Islet precursor cell (in vitro differentiated cells): ENCODE data around the gene RAB22A.
"Not testable (repeated sequence)": the region's sequence is repeated elsewhere in the genome, so short reads cannot be mapped to it uniquely, and the experiment has no call there.

ENCODE experiments used
- DNase-seq: peaks from one replicate; pipeline ENCODE4 v3.0.0-alpha.2; 2018

RAB22A gene

DNA sequence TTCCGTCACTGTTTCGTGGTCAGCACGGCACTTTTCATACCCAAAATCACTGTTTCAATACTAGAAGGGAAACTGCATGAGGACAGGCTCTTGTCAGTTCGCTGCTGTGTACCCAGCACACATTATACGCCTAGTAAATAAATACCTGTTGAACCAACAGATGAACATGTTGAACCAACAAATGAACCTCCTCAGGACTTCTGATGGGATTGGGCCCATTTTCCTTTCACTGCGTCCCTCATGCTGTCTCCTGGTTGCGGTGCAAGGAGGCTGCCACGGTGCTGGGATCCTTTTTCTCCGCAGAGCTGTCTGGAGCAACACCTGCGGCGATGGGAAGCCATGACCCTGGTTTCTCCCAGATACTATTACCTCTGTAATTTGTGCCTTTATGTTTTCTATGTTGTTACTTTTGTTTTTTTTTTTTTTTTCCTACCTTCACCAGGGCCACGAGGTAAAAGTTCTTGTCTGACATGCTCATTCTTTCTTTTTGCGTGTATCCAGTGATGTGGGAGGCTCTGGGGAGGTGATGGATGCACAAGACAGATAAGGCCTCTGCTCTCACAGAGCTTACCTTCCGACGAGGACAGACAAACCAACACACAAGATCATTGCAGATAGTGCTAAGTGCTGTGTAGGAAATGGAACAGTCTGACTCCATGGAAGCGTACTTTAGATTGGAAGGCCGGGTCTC lies 80.6 kb downstream of the RAB22A start:
- no peak for DNase-seq

DNA sequence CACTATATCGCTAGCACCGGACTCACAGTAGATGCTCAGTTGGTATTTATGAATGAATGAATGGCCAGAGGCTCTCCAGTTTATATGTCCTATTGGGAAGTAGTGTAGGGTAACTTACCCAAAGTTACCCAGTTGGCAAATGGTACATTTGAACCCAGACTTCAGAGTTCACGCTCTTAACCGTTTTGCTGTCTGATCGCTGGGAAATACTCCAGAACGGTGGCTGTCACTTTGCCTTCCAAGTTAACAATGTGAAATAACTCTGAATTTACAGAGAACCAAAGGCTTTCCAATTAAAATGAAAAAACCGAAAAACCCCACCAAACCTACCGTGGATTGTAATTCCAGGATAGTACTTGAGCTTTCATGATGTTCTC lies 81.1 kb downstream of the RAB22A start:
- DNase-seq: no peak

GRCh38 chr20:58392286-58392685 lies 82.8 kb downstream of the RAB22A start:
- DNase-seq: no peak

DNA sequence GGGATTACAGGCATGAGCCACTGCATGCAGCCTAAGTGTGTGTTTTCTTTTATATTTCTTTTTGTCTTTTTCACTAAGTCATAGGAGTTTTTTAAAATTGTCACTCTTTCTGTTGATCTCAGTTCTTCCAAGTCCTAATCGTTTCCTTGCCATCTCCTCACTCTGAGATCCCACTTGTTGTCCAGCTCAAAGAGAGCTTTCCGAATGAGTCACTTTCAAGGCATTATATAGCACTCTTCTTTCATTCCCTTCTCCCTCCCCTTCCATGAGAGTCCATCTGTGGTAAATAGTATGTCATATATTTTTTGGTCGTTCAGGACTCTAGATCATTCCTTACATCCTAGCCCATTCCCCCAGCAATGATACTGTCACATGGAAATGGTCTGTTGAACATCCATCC lies 83.8 kb downstream of the RAB22A start:
- no peak for DNase-seq

DNA sequence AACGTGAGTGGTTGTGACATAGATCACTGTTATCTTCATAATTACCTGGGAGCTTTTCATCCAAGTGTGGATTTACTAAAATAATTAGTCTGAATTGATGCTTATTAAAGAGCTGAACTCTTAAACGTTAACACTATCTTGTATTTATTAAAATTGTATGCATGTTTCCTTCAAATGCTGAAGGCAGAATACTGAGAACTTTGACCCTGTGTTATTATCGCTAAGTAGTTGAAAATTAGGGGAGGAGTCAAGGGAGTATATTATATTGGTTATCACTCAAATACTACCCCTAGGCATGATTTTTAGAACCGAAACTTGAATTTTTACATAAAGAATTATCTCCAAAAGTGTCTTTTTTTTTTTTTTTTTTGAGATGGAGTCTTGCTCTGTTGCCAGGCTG lies 85.3 kb downstream of the RAB22A start:
- no peak for DNase-seq

- DNase-seq: no peak
Observed at GRCh38 chr20:58395604-58396003, 86.1 kb downstream of the RAB22A start.

GRCh38 chr20:58397429-58397828 lies 87.9 kb downstream of the RAB22A start:
- DNase-seq: no peak

- DNase-seq: no peak
Observed at GRCh38 chr20:58398254-58398653, 88.7 kb downstream of the RAB22A start.

DNA sequence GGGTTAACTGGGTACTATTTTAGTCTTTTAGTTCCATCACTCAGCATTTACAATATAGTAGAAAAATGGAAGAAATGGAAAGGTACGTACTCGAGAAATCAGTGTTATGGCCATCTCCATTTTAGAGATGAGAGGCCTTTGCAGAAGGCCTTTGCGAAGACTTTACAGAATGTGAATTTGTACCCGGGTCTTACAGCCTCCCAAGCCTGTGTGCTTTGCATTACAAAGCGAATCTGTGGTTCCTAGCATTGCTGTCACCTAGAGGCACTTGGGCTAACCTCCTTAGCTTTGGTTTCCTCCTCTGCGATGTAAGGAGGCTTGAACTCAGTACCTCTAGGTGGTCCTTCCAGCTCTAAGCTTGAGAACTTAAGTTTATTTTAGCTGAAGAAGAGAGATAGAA lies 90.4 kb downstream of the RAB22A start:
- no peak for DNase-seq

GRCh38 chr20:58401162-58401561 lies 91.6 kb downstream of the RAB22A start:
- DNase-seq: no peak

GRCh38 chr20:58402305-58402704 lies 92.8 kb downstream of the RAB22A start:
- DNase-seq: no peak

GRCh38 chr20:58402827-58403226 lies 93.3 kb downstream of the RAB22A start:
- DNase-seq: no peak

DNA sequence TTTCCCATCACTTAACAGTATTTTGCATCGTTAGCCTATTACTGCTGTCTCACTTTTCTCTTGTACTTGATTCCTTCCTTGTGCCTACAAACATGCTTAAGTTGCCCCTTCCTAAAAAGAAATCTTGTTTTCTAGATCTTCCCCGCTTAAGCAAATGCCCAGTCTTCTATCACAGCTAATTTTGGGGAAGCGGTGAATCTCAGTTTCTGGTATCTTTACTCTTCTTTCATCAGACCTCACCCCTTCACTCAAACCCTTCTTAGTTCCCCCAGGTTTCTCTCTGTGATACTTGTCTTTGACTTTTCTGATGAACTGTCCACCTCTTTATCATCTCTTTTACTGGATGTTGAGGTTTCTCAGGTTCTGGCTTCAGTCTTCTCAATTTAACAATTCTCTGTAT lies 93.8 kb downstream of the RAB22A start:
- no peak for DNase-seq

DNA sequence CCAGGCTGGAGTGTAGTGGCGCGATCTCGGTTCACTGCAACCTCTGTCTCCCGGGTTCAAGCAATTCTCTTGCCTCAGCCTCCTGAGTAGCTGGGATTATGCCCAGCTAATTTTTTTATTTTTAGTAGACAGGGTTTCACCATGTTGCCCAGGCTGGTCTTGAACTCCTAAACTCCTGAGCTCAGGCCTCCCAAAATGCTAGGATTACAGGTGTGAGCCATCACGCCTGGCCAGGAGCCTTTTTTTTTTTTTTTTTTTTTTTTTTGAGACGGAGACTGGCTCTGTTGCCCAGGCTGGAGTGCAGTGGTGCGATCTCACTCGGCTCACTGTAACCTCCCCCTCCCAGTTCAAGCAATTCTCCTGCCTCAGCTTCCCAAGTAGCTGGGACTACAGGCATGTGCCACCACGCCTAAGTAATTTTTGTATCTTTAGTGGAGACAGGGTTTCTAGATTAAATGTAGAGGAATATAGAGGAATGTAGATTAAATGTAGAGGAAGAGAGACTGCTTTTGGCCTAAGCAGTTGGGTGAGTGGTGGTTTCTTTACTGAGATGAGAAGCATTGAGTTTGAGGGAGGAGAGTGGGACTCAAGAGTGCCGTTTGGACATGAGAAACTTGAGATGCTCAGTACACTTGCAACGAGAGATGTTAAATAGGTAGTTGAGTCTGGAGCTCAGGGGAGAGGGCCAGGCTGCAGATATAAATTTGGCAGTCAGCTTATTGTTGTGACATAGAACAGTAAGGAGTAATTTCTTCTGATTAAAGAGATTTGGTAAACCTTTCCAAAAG lies 96.2 kb downstream of the RAB22A start:
- DNase-seq: no peak

DNA sequence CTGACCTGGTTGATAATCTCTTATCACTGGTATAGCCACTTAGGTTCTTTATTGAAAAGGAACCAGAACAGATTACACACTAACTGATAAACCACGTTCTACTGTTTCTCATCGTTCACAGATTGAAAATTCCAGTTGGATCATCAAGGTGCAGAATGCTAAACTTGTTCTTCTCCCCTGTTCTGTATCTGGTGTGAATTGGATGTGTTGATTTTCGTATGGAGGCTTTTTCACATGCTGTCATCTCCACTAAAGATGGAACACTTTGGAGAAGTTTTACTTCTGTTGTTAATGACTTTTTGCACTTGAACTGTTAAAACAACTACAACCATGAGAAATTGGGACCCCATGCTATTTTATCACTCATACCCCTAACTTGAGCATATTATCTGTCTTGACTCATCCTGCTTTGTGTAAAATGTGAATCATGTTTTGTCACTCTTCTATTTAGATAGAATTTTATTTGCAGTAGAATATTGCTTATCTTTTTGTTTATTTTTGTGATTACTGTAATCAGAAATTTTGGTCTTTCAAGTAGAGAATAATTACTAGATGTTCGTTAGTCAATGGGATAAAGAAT lies 97.0 kb downstream of the RAB22A start:
- DNase-seq: no peak

DNA sequence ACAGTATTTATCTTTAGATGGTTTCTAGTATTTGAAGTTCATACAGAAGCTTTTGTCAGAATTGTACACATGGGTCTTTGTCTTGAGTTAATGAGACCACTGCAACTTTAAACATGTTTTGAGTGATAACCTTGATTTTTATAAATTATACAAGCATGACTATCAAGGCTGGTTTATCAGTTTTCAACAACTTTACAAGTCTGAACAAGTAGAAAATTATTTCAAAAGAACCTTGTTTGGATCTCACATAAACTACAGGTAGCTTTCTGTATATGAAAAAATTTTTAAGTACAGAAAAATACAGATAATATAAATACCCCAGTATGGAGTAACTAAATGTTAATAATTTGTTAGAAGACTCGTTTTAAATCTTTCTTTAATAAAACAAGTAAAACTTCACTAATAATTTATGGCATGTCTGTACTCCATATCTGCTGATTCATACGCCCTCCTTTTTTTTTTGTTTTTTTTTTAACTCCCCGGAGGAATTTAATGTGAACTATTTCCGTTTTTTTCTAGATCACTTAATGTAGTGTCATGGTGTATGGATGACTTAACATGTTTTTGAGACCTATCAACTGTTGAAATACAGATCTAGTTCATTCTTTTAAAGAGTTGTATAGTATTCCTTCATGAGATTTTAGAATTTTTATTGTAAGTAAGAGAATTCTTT lies 97.8 kb downstream of the RAB22A start:
- DNase-seq: no peak

DNA sequence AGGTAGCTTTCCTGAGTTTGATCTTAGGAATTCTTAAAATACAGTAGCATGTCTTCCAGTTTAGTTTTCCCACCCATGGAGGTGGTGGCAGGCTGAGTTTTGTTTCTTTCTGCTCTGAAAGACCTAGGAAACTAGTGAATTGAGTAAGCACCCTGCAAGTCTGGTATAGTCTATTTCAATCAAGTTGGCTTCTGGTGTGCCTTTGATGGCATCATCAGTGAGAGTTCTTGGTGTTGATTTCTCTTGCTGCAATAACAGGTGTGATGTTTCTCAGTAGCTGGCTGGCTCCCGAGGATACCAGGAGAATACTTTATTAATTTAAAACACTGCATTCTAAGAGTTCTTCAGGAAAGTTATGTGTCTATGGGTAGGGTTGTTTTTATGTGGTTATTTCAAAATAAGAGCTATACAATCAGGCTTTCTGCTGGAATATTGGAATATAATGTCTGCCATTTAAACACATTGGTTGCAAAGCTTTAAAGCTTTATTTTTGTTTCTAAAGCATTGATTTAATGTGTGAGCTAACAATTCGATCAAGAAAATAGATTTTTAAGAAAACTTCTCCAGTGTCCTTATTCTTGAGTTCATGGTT lies 98.5 kb downstream of the RAB22A start:
- no peak for DNase-seq

GRCh38 chr20:58408603-58409246 lies 99.2 kb downstream of the RAB22A start:
- no peak for DNase-seq

DNA sequence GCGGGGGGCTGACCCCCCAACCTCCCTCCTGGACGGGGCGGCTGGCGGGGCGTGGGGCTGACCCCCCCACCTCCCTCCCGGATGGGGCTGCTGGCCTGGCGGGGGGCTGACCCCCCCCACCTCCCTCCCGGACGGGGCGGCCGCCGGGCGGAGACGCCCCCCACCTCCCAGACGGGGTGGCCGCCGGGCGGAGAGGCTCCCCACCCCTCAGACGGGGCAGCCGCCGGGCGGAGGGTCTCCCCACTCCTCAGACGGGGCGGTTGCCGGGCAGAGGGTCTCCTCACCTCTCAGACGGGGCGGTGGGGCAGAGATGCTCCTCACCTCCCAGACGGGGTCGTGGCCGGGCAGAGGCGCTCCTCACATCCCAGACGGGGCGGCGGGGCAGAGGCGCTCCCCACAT lies 104.7 kb downstream of the RAB22A start:
- DNase-seq: not testable (repeated sequence)

DNA sequence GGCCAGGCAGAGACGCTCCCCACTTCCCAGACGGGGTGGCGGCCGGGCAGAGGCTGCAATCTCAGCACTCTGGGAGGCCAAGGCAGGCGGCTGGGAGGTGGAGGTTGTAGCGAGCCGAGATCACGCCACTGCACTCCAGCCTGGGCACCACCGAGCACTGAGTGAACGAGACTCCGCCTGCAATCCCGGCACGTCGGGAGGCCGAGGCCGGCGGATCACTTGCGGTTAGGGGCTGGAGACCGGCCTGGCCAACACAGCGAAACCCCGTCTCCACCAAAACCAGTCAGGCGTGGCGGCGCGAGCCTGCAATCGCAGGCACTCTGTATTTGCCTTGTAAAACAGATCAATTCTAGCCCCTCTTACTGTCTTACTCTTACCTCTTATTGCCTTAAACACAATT lies 105.3 kb downstream of the RAB22A start:
- not testable (repeated sequence) for DNase-seq

DNA sequence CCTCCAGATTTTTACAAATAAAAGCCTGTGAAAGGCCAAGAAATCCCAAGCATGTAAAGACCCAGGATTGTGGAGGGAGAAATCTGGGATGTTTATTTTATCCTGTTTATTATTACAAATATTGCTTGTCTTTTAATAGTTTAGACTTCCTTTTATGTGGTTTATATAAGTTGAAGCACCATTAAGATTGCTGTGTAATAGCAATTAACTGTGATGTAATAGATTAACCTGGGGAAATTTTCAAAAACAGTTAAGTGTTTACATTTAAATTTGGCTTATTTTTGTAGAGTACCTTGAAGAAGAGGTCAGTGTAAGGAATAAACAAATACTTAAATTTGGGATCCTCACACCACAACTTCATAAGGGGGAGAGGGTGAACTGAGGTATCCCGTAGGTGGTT lies 106.5 kb downstream of the RAB22A start:
- DNase-seq: no peak

DNA sequence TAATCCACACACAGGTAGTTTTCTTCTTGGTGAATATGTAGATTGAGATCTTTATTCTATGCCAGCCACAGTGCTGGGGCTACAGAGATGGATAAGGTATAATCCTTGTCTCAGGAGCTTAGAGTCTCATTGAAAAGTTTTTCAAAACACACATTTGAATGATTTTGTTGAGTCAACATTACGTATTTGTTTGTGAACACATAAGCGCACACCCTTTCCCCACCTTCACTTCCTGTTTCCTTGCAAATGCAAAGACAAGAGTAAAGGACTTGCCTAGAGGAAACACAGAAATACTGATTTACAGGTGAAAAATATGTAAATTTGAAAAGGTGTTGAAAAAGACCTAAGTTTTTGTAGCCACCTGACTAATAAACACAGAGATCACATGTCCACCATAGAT lies 107.3 kb downstream of the RAB22A start:
- no peak for DNase-seq
